Heart right ventricle (tissue), 16 donors: ENCODE measurements around the gene PIM1. TPM values are rescaled to one million over a fixed set of nuclear protein-coding genes. Genes with fewer than 3 reads are reported as not detected.

ENCODE experiments used
- ATAC-seq, 8 donors: fragments of 200-7000 bp; cut with Tn5 transposase; one replicate each; pipeline ENCODE4 v1.9.1; 2020; ENCODE audit warnings: mild to moderate bottlenecking in 8 of 8, moderate library complexity in 8 of 8, moderate number of reproducible peaks in 1 of 8
- DNase-seq, 2 donors: peaks; one replicate each; pipeline ENCODE4 v3.0.0-alpha.2; 2020
- H3K27ac ChIP-seq, 10 donors: fragments of 200-600 bp; sonication (generic) in 2 of 10; one replicate each; pipeline versions ENCODE4 v1.5.0 to v1.8.0; 2020 to 2022; ENCODE audit warnings: mild to moderate bottlenecking in 3 of 10
- H3K27me3 ChIP-seq, 7 donors: fragments of 200-600 bp; one replicate each; pipeline ENCODE4 v1.8.0; 2021 to 2022; ENCODE audit warnings: mild to moderate bottlenecking in 2 of 7
- H3K36me3 ChIP-seq, 9 donors: fragments of 200-600 bp; sonication (generic) in 1 of 9; one replicate each; pipeline versions ENCODE4 v1.5.0 to v1.8.0; 2020 to 2022; ENCODE audit warnings: mild to moderate bottlenecking in 2 of 9
- H3K4me1 ChIP-seq, 9 donors: fragments of 200-600 bp; sonication (generic) in 1 of 9; one replicate each; pipeline versions ENCODE4 v1.5.0 to v1.8.0; 2020 to 2022; ENCODE audit warnings: mild to moderate bottlenecking in 4 of 9
- H3K4me3 ChIP-seq, 10 donors: fragments of 200-600 bp; sonication (generic) in 2 of 10; one replicate each; pipeline versions ENCODE4 v1.5.0 to v1.8.0; 2020 to 2022; ENCODE audit warnings: mild to moderate bottlenecking in 7 of 10, moderate library complexity in 2 of 10
- H3K9me3 ChIP-seq, 11 donors: fragments of 200-600 bp in 10 of 11; sonication (generic) in 2 of 11; one replicate each; pipeline versions ENCODE4 v1.5.0 to v1.8.0; 2013 to 2022; ENCODE audit warnings: mild to moderate bottlenecking in 2 of 11, control low read depth in 1 of 11, moderate library complexity in 1 of 11
- WGBS, 2 donors: extraction: QIAGEN DNeasy Blood & Tissue Kit; methylation state at CpG; one replicate each; pipeline ENCODE4 v1.1.7; 2013; ENCODE audit warnings: inconsistent platforms in 1 of 2; 5-methylcytosine and 5-hydroxymethylcytosine counted together
- intact Hi-C, 10 donors: fragments of 100-400 bp; cut with DNase I; formaldehyde crosslinking; loops; one replicate each; pipeline versions ENCODE4 v1.11.1 to v1.14.2; 2022
- polyA plus RNA-seq, 2 donors: library from polyadenylated mRNA; stranded (reverse); fragments of 200-250 nt; gene quantifications; one replicate each; pipeline ENCODE4 v1.2.3, GENCODE V29; 2013
- total RNA-seq, 10 donors: library from RNA; stranded (reverse); fragmentation: NEBNext Ultra II Directional in 3 of 10; extraction: Animal tissue kit (Norgen Biotek cat#: 25700) in 3 of 10; gene quantifications; one replicate each; pipeline versions ENCODE4 v1.2.1 to v1.2.4, GENCODE V29; 2021 to 2023
- TF ChIP-seq, protein P1 (sequence below), 9 donors: fragments of 200-600 bp; sonication (generic) in 2 of 9; IDR thresholded peaks; one replicate each; pipeline versions ENCODE4 v1.5.0 to v1.8.0; 2021 to 2022; ENCODE audit warnings: antibody characterized with exemption in 9 of 9, mild to moderate bottlenecking in 5 of 9, moderate library complexity in 1 of 9
- donor health status: Arrhythmogenic right ventricular cardiomyopathy.
- donor health status: ischemic (EF 13 %, LVEDD 7.1; RV severe dilation, severe dysfunction).
- donor health status: healthy with polysubstance abuse.
- donor health status: DM: no; HTN: yes; CAD: no.
- donor health status: DM: no; HTN: no; CAD: no.
- donor health status: ischemic (EF 25% LVEDD 6.9; RV normal size, moderate dysfunction).
- donor health status: ischemic (EF 25% LVEDD 5.7; RV mildly dilated, moderate dysfunction).
- donor health status: healthy.
- donor health status: DM: yes; HTN: yes; CAD: no.
- donor health status: Ischemic cardiomyopathy.
- donor health status: ischemic (EF 35%, LVEDD 5.7; RV mildly dilated, moderate dysfunction).
- donor health status: nonischemic (EF 11% LVEDD 7.7; RV severe dilation, severe dysfunction).
- donor health status: DM: yes; HTN: yes; CAD: no.
- donor health status: PGD.
- donor health status: ischemic (EF 29% LVEDD 5.4; RV normal size, mild dysfunction).
- donor health status: nonischemic (EF 23%, LVEDD 6.1; RV moderate dilation, normal function).

The PIM1 gene
- total and polyA plus RNA-seq, 12 donors, result 9.2 to 106 (median 16.3) TPM

DNA sequence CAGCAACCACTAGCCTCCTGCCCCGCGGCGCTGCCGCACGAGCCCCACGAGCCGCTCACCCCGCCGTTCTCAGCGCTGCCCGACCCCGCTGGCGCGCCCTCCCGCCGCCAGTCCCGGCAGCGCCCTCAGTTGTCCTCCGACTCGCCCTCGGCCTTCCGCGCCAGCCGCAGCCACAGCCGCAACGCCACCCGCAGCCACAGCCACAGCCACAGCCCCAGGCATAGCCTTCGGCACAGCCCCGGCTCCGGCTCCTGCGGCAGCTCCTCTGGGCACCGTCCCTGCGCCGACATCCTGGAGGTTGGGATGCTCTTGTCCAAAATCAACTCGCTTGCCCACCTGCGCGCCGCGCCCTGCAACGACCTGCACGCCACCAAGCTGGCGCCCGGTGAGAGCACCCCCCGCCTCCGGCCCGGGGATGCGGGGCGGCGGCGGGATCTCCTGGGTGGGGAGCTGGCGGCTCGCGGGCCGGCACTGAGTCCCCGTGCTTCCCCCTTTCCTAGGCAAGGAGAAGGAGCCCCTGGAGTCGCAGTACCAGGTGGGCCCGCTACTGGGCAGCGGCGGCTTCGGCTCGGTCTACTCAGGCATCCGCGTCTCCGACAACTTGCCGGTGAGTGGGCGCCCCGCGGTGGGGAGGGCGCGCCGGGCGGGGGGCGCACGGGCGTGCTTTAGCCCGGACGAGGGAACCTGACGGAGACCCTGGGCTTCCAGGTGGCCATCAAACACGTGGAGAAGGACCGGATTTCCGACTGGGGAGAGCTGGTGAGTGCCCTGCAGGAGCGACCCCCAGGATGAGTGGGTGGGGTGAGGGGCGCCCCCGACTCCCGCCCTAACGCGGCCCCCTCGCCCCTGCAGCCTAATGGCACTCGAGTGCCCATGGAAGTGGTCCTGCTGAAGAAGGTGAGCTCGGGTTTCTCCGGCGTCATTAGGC lies 585 bp downstream of the PIM1 start:
- WGBS, 2 donors, result 0 to 1% methylated on average over 72 to 91 of the region's 92 CpGs
- peaks cover 0 to 52% (median 30%) of the 10 kb centered on the region in 9 donors for H3K4me1 ChIP-seq
- TF ChIP-seq, protein P1, sequence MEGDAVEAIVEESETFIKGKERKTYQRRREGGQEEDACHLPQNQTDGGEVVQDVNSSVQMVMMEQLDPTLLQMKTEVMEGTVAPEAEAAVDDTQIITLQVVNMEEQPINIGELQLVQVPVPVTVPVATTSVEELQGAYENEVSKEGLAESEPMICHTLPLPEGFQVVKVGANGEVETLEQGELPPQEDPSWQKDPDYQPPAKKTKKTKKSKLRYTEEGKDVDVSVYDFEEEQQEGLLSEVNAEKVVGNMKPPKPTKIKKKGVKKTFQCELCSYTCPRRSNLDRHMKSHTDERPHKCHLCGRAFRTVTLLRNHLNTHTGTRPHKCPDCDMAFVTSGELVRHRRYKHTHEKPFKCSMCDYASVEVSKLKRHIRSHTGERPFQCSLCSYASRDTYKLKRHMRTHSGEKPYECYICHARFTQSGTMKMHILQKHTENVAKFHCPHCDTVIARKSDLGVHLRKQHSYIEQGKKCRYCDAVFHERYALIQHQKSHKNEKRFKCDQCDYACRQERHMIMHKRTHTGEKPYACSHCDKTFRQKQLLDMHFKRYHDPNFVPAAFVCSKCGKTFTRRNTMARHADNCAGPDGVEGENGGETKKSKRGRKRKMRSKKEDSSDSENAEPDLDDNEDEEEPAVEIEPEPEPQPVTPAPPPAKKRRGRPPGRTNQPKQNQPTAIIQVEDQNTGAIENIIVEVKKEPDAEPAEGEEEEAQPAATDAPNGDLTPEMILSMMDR (IDR thresholded peaks at IDR 0.05), result peak in 5 of 9 donors; percentile 4 to 34 (median 15)
- H3K9me3 ChIP-seq, result no peaks in the 10 kb centered on the region
- peak overlapping the region; percentile 71 to 96 (median 92) for H3K4me3 ChIP-seq
- H3K27me3 ChIP-seq, result no peaks in the 10 kb centered on the region
- DNase-seq, result peak; percentile 44 to 53
- ATAC-seq, result peak in 6 of 8 donors; percentile 0 to 38 (median 4)
- peaks cover 0 to 48% (median 22%) of the 10 kb centered on the region in 9 donors for H3K36me3 ChIP-seq
- intact Hi-C loops, result loop anchor here in 7 of 10 donors (1.0 to 10.0 kb wide), 10 partner anchors 33 to 283 kb away; partner anchors contain the start of gene C6orf89 (in 2 of the 7)
- H3K27ac ChIP-seq, result peak overlapping the region; percentile 73 to 95 (median 91)

DNA sequence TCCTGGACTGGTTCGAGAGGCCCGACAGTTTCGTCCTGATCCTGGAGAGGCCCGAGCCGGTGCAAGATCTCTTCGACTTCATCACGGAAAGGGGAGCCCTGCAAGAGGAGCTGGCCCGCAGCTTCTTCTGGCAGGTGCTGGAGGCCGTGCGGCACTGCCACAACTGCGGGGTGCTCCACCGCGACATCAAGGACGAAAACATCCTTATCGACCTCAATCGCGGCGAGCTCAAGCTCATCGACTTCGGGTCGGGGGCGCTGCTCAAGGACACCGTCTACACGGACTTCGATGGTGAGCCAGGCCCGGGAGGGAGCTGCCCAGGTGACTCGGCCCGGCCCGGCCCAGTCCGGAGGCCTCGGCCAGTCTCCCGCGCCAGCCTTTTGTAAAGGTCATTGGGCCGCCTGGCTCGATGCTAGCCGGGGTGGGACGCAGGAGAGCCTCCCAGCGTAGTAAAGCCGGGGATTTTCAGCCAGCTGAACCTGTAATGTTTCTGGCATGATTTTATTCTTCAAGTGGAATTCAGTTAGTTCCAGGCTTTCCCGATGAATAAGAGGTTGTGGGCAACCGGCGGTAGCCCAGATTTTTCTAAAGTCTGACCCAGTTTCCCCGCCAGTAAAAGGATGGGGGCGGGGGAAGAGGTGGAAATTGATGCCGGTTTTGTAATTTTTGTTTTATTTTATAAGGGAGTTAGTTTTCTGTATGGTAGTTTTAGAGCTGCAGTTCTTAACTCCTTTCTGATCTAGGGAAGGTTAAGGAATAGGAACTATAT lies 1.4 kb downstream of the PIM1 start:
- TF ChIP-seq, protein P1 (IDR thresholded peaks at IDR 0.05), result no peak
- 1 to 2% methylated on average over 45 of the region's 45 CpGs for WGBS, 2 donors
- intact Hi-C loops, result loop anchor here in 6 of 10 donors (1.0 to 10.0 kb wide), 8 partner anchors 34 to 284 kb away; partner anchors contain the start of gene C6orf89 (in 2 of the 6)

DNA sequence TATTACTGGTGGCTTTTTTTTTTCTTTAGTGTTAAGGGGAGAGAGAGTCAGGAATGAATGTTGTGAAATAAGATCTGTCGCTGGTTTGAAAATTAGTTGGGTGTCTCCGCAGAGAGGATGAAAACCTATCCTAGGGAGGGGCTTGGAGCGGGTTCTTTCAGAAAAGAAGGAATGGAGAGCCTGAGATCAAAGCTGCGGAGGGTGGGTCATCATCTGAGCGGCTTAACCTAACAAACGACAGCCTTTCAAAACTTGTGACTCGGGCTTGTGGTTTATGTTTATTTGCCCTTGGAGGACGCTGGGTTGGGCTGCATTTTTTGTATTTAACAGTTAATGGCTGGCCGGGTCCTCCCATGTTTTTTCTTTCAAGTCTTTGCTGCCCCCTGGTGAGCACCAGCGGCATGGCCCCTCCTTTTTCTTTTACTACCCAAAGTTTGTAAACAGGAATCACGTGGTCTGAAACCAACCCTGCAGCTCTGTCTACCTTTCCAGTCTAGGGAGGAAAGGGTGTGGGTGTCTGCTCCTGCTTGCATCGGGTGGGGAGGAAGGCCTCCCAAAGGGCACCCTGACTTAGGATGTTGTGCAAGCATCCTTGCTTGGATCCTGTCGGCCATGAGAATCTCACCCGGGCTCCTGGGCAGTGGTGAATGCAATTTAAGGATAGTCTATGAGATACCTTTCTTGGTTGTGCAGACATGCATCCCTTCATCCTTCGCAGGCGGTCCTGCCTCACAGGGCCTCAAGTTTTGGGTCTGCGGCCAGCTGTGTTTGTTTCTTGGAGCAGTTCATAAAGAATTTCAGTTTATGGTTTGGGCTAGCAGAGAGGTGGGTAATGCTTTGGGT lies 2.2 kb downstream of the PIM1 start:
- TF ChIP-seq, protein P1 (IDR thresholded peaks at IDR 0.05), result peak; percentile 87 to 98 (median 94)
- H3K27me3 ChIP-seq, result no peaks in the 10 kb centered on the region
- peaks cover 0 to 57% (median 22%) of the 10 kb centered on the region in 9 donors for H3K36me3 ChIP-seq
- intact Hi-C loops, result loop anchor here in 9 of 10 donors (1.0 to 10.0 kb wide), 14 partner anchors 35 to 285 kb away; partner anchors contain the start of gene C6orf89 (in 2 of the 9)
- H3K4me3 ChIP-seq, result peak overlapping the region; percentile 71 to 96 (median 92)
- H3K4me1 ChIP-seq, result peaks cover 0 to 69% (median 30%) of the 10 kb centered on the region in 9 donors
- ATAC-seq (peak in 7 of 8 donors; percentile 0 to 38 (median 29)), DNase-seq (peak; percentile 79 to 91)
- WGBS, 2 donors, result 13% methylated on average over 17 of the region's 17 CpGs
- H3K27ac ChIP-seq, result peak overlapping the region; percentile 73 to 95 (median 91)
- no peaks in the 10 kb centered on the region for H3K9me3 ChIP-seq

More for the DNA sequence above, 1.4 kb downstream of the PIM1 start:
- Histone ChIP-seq H3K9me3 (no peaks in the 10 kb centered on the region), H3K36me3 (peaks cover 0 to 56% (median 22%) of the 10 kb centered on the region in 9 donors), H3K4me3 (peak overlapping the region; percentile 71 to 96 (median 92)), H3K27me3 (no peaks in the 10 kb centered on the region), H3K4me1 (peaks cover 0 to 61% (median 30%) of the 10 kb centered on the region in 9 donors), H3K27ac (peak overlapping the region; percentile 73 to 95 (median 91))
- peak in 5 of 8 donors; percentile 27 to 36 (median 31) for ATAC-seq
- peak; percentile 51 to 57 for DNase-seq
